GM12892 (cell line): Measurements from ENCODE around the gene QRFP.

ENCODE experiments used
- POLR2A ChIP-seq: IDR thresholded peaks from 2 replicates; pipeline ENCODE4 v1.6.1; 2011; ENCODE audit warnings: low read depth, low read length, control low read depth
- POLR2AphosphoS5 ChIP-seq: IDR thresholded peaks from 2 replicates; pipeline ENCODE4 v1.6.1; 2011; ENCODE audit warnings: low read depth, low read length, control low read depth

DNA sequence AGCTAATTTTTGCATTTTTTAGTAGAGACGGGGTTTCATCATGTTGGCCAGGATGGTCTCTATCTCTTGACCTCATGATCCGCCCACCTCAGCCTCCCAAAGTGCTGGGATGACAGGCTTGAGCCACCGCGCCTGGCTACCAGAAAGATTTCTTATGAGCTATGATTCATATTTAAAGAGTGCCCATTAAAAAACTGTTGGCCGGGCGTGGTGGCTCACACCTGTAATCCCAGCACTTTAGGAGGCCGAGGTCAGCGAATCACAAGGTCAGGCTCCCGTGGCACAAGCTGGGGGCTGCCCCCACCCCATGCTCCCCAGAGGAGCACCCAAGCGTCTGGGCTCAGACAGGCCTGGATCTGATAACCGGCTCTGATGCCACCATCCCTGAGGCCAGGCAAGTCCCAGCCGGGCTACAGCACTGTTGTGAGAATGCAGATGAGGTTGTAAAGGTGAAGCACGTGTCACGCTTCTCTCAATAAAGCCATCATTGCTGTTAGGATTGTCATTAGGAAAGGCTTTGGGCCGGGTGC, 13.9 kb downstream of the QRFP start:
- no peak for TF ChIP-seq POLR2A
- TF ChIP-seq POLR2AphosphoS5, result no peak
